Caki2 (cell line): ENCODE results near the gene CEP63. TPM values are rescaled to one million over a fixed set of nuclear protein-coding genes. Genes with fewer than 3 reads are reported as not detected.

Source experiments
- DNase-seq: peaks from one replicate; pipeline ENCODE4 v3.0.0-alpha.2; 2015; ENCODE audit warnings: low read depth
- in situ Hi-C: cut with HindIII; loops from 2 replicates; pipeline ENCODE4 v1.10.0; 2016; ENCODE audit warnings: low sequenced_read_pairs, low pct_unique_long_range_greater_than_20kb, mixed read lengths
- total RNA-seq: library from RNA; depleted of rRNA; stranded (reverse); fragments of >200 nt; shearing (Covaris generic); gene quantifications from 2 replicates; pipeline ENCODE4 v1.2.3, GENCODE V29; 2014; ENCODE audit warnings: low replicate concordance

CEP63 gene
- total RNA-seq, 1 experiment from 2014 or later: 13.8 TPM

- no peak for DNase-seq
- in situ Hi-C loops: no loop called here
Observed at GRCh38 chr3:134464064-134464688, 21.7 kb upstream of the CEP63 start.

- in situ Hi-C loops: no loop called here
- DNase-seq: no peak
Observed at GRCh38 chr3:134464689-134465365, 21.0 kb upstream of the CEP63 start.

- no peak for DNase-seq
- in situ Hi-C loops: no loop called here
Observed at GRCh38 chr3:134466331-134466730, 19.5 kb upstream of the CEP63 start.

GRCh38 chr3:134468519-134468918 lies 17.3 kb upstream of the CEP63 start:
- DNase-seq: no peak
- in situ Hi-C loops: no loop called here

GRCh38 chr3:134471521-134472193 lies 14.2 kb upstream of the CEP63 start:
- in situ Hi-C loops: no loop called here

GRCh38 chr3:134472831-134473230 lies 13.0 kb upstream of the CEP63 start:
- no peak for DNase-seq
- in situ Hi-C loops: no loop called here

More at GRCh38 chr3:134471521-134472193, 14.2 kb upstream of the CEP63 start:
- DNase-seq: peak; percentile 63

- in situ Hi-C loops: no loop called here
- peak; percentile 63 for DNase-seq
Observed at GRCh38 chr3:134473868-134474546, 11.8 kb upstream of the CEP63 start.

- in situ Hi-C loops: no loop called here
- no peak for DNase-seq
Observed at GRCh38 chr3:134474956-134475355, 10.9 kb upstream of the CEP63 start.

GRCh38 chr3:134476306-134476705 lies 9.6 kb upstream of the CEP63 start:
- in situ Hi-C loops: no loop called here

GRCh38 chr3:134477002-134477401 lies 8.9 kb upstream of the CEP63 start:
- no peak for DNase-seq
- in situ Hi-C loops: no loop called here

More at GRCh38 chr3:134476306-134476705, 9.6 kb upstream of the CEP63 start:
- peak; percentile 61 for DNase-seq

GRCh38 chr3:134477938-134478337 lies 7.9 kb upstream of the CEP63 start:
- DNase-seq: peak; percentile 79
- in situ Hi-C loops: no loop called here

- in situ Hi-C loops: no loop called here
- no peak for DNase-seq
Observed at GRCh38 chr3:134480546-134480945, 5.3 kb upstream of the CEP63 start.

GRCh38 chr3:134481166-134481565 lies 4.7 kb upstream of the CEP63 start:
- no peak for DNase-seq
- in situ Hi-C loops: no loop called here

GRCh38 chr3:134482622-134483021 lies 3.2 kb upstream of the CEP63 start:
- no peak for DNase-seq
- in situ Hi-C loops: no loop called here

- DNase-seq: no peak
- in situ Hi-C loops: no loop called here
Observed at GRCh38 chr3:134483195-134483900, 2.5 kb upstream of the CEP63 start.

- no peak for DNase-seq
- in situ Hi-C loops: no loop called here
Observed at GRCh38 chr3:134485075-134485717, 661 bp upstream of the CEP63 start.

GRCh38 chr3:134486577-134487041 lies 752 bp downstream of the CEP63 start:
- in situ Hi-C loops: no loop called here
- no peak for DNase-seq

GRCh38 chr3:134487406-134487805 lies 1.5 kb downstream of the CEP63 start:
- DNase-seq: no peak
- in situ Hi-C loops: no loop called here
